Mammary epithelial cell (primary cell): ENCODE measurements around the gene LPCAT1.

ENCODE experiments used
- CTCF ChIP-seq, 2 donors: IDR thresholded peaks in 1 of 2; conservative IDR thresholded peaks in 1 of 2; 2 replicates each; pipeline ENCODE4 v1.5.1; 2011 to 2012; ENCODE audit warnings: inconsistent platforms in 2 of 2, low read length in 2 of 2, mild to moderate bottlenecking in 2 of 2, control low read depth in 1 of 2, low read depth in 1 of 2; ENCODE audit not compliant: insufficient read depth in 1 of 2; ENCODE audit errors: extremely low read depth in 1 of 2
- EZH2 ChIP-seq: IDR thresholded peaks from 2 replicates; pipeline ENCODE4 v1.6.1; 2012; ENCODE audit warnings: low read length, inconsistent platforms, borderline replicate concordance

GRCh38 chr5:1467341-1468246, 56.2 kb downstream of the LPCAT1 start:
- TF ChIP-seq CTCF (conservative IDR thresholded peaks at IDR 0.05 in 1 of 2, IDR thresholded peaks at IDR 0.05 in 1 of 2; ENCODE audit: extremely low read depth in 1 of 2, insufficient read depth in 1 of 2, low read depth in 1 of 2, low read length in 2 of 2) (no peak), EZH2 (no peak)
